ENCODE measurements around the gene INPPL1.

DNA sequence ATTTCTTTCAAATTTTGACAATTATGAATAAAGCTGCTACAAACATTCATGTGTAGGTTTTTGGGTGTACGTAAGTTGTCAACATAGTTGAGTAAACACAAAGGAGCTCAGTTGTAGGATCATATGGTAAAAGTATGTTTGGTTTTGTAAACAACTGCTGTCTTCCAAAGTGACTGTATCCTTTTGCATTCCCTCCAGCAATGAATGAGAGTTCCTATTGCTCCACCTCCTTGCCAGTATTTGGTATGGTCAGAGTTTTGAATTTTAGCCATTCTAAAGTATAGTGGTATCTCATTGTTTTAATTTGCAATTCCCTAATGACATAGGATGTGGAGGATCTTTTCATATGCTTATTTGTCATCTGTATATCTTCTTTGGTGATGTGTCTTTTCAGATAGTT is 47.4 kb downstream of the INPPL1 start:
- TF ChIP-seq EZH2 (IDR thresholded peaks at IDR 0.05; ENCODE audit: borderline replicate concordance, low read depth, low read length, severe bottlenecking): no peak
- TF ChIP-seq, protein P1, sequence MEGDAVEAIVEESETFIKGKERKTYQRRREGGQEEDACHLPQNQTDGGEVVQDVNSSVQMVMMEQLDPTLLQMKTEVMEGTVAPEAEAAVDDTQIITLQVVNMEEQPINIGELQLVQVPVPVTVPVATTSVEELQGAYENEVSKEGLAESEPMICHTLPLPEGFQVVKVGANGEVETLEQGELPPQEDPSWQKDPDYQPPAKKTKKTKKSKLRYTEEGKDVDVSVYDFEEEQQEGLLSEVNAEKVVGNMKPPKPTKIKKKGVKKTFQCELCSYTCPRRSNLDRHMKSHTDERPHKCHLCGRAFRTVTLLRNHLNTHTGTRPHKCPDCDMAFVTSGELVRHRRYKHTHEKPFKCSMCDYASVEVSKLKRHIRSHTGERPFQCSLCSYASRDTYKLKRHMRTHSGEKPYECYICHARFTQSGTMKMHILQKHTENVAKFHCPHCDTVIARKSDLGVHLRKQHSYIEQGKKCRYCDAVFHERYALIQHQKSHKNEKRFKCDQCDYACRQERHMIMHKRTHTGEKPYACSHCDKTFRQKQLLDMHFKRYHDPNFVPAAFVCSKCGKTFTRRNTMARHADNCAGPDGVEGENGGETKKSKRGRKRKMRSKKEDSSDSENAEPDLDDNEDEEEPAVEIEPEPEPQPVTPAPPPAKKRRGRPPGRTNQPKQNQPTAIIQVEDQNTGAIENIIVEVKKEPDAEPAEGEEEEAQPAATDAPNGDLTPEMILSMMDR (IDR thresholded peaks at IDR 0.05; ENCODE audit: borderline replicate concordance, extremely low read depth, low read length, poor library complexity, severe bottlenecking): no peak
